ENCODE data around the gene TP63.

The TP63 gene

GRCh38 chr3:189683546-189684255 is 52.5 kb downstream of the TP63 start:
- no peak for FAIRE-seq

GRCh38 chr3:189684317-189684716 is 53.1 kb downstream of the TP63 start:
- TF ChIP-seq CTCF (IDR thresholded peaks at IDR 0.05; ENCODE audit: insufficient read depth, missing control alignments) = no peak
- no peak for FAIRE-seq

More at GRCh38 chr3:189683546-189684255, 52.5 kb downstream of the TP63 start:
- no peak for DNase-seq (ENCODE audit: insufficient read length, low spot score)
- no peak for TF ChIP-seq CTCF (IDR thresholded peaks at IDR 0.05; ENCODE audit: insufficient read depth, missing control alignments)

GRCh38 chr3:189685291-189685690 is 54.1 kb downstream of the TP63 start:
- DNase-seq (ENCODE audit: insufficient read length, low spot score) (no peak), FAIRE-seq (no peak)
- no peak for TF ChIP-seq CTCF (IDR thresholded peaks at IDR 0.05; ENCODE audit: insufficient read depth, missing control alignments)

More at GRCh38 chr3:189684317-189684716, 53.1 kb downstream of the TP63 start:
- DNase-seq (ENCODE audit: insufficient read length, low spot score) = no peak

- DNase-seq (ENCODE audit: insufficient read length, low spot score) (no peak), FAIRE-seq (no peak)
- TF ChIP-seq CTCF (IDR thresholded peaks at IDR 0.05; ENCODE audit: insufficient read depth, missing control alignments) = no peak
Observed at GRCh38 chr3:189685860-189686259, 54.7 kb downstream of the TP63 start.

- DNase-seq (ENCODE audit: insufficient read length, low spot score) = no peak
- no peak for FAIRE-seq
- TF ChIP-seq CTCF (IDR thresholded peaks at IDR 0.05; ENCODE audit: insufficient read depth, missing control alignments) = no peak
Observed at GRCh38 chr3:189687475-189687874, 56.3 kb downstream of the TP63 start.

- no peak for TF ChIP-seq CTCF (IDR thresholded peaks at IDR 0.05; ENCODE audit: insufficient read depth, missing control alignments)
- FAIRE-seq (peak; percentile 75), DNase-seq (ENCODE audit: insufficient read length, low spot score) (no peak)
Observed at GRCh38 chr3:189688262-189688661, 57.1 kb downstream of the TP63 start.

GRCh38 chr3:189689625-189690024 is 58.4 kb downstream of the TP63 start:
- no peak for TF ChIP-seq CTCF (IDR thresholded peaks at IDR 0.05; ENCODE audit: insufficient read depth, missing control alignments)
- DNase-seq (ENCODE audit: insufficient read length, low spot score) (no peak), FAIRE-seq (no peak)
